Measurements from ENCODE around the gene SCNN1A. TPM values are rescaled to one million over a fixed set of nuclear protein-coding genes. Genes with fewer than 3 reads are reported as not detected.

The SCNN1A gene
- total and polyA plus RNA-seq, 2 donors = 0.61 to 28.9 TPM

- 60% methylated on average over 16 of the region's 16 CpGs for WGBS
- Histone ChIP-seq H3K9me3 (ENCODE audit: control insufficient read depth in 2 of 2, insufficient read depth in 1 of 2, low read length in 1 of 2) (no peaks in the 10 kb centered on the region), H3K27ac (ENCODE audit: low read depth in 1 of 2, low read length in 1 of 2) (no peak overlapping the region), H3K27me3 (ENCODE audit: control insufficient read depth in 2 of 2, insufficient read depth in 1 of 2, low read length in 1 of 2) (peaks cover 0 to 2% of the 10 kb centered on the region in 2 donors), H3K4me3 (ENCODE audit: low read length in 2 of 2) (no peak overlapping the region), H3K36me3 (ENCODE audit: control insufficient read depth in 2 of 2, insufficient read depth in 2 of 2, low read length in 1 of 2) (no peaks in the 10 kb centered on the region), H3K4me1 (ENCODE audit: control insufficient read depth in 2 of 2, insufficient read depth in 2 of 2, low read length in 2 of 2) (peaks cover 6 to 18% of the 10 kb centered on the region in 2 donors)
- DNase-seq (ENCODE audit: low read depth in 6 of 9, low spot score in 9 of 9) = no peak
These were observed 56.9 kb downstream of the SCNN1A start for GRCh38 chr12:6318440-6318879.

- Histone ChIP-seq H3K4me1 (ENCODE audit: control insufficient read depth in 2 of 2, insufficient read depth in 2 of 2, low read length in 2 of 2) (peaks cover 1 to 12% of the 10 kb centered on the region in 2 donors), H3K27ac (ENCODE audit: low read depth in 1 of 2, low read length in 1 of 2) (no peak overlapping the region), H3K9me3 (ENCODE audit: control insufficient read depth in 2 of 2, insufficient read depth in 1 of 2, low read length in 1 of 2) (no peaks in the 10 kb centered on the region), H3K36me3 (ENCODE audit: control insufficient read depth in 2 of 2, insufficient read depth in 2 of 2, low read length in 1 of 2) (no peaks in the 10 kb centered on the region), H3K27me3 (ENCODE audit: control insufficient read depth in 2 of 2, insufficient read depth in 1 of 2, low read length in 1 of 2) (peaks cover 0 to 2% of the 10 kb centered on the region in 2 donors), H3K4me3 (ENCODE audit: low read length in 2 of 2) (no peak overlapping the region)
- 74% methylated on average over 21 of the region's 21 CpGs for WGBS
- no peak for DNase-seq (ENCODE audit: low read depth in 6 of 9, low spot score in 9 of 9)
These were observed 57.5 kb downstream of the SCNN1A start for GRCh38 chr12:6317693-6318439.

GRCh38 chr12:6316921-6317692, 58.3 kb downstream of the SCNN1A start:
- WGBS = 95% methylated on average over 21 of the region's 21 CpGs
- Histone ChIP-seq H3K27me3 (ENCODE audit: control insufficient read depth in 2 of 2, insufficient read depth in 1 of 2, low read length in 1 of 2) (peaks cover 0 to 9% of the 10 kb centered on the region in 2 donors), H3K36me3 (ENCODE audit: control insufficient read depth in 2 of 2, insufficient read depth in 2 of 2, low read length in 1 of 2) (no peaks in the 10 kb centered on the region), H3K9me3 (ENCODE audit: control insufficient read depth in 2 of 2, insufficient read depth in 1 of 2, low read length in 1 of 2) (no peaks in the 10 kb centered on the region), H3K4me3 (ENCODE audit: low read length in 2 of 2) (no peak overlapping the region), H3K4me1 (ENCODE audit: control insufficient read depth in 2 of 2, insufficient read depth in 2 of 2, low read length in 2 of 2) (peaks cover 0 to 8% of the 10 kb centered on the region in 2 donors), H3K27ac (ENCODE audit: low read depth in 1 of 2, low read length in 1 of 2) (no peak overlapping the region)
- DNase-seq (ENCODE audit: low read depth in 6 of 9, low spot score in 9 of 9) = no peak

GRCh38 chr12:6315704-6316597, 59.4 kb downstream of the SCNN1A start:
- 96% methylated on average over 17 of the region's 17 CpGs for WGBS
- H3K27ac ChIP-seq (ENCODE audit: low read depth in 1 of 2, low read length in 1 of 2) = no peak overlapping the region
- H3K36me3 ChIP-seq (ENCODE audit: control insufficient read depth in 2 of 2, insufficient read depth in 2 of 2, low read length in 1 of 2) = no peaks in the 10 kb centered on the region

GRCh38 chr12:6315184-6315583, 60.2 kb downstream of the SCNN1A start:
- Histone ChIP-seq H3K9me3 (ENCODE audit: control insufficient read depth in 2 of 2, insufficient read depth in 1 of 2, low read length in 1 of 2) (no peaks in the 10 kb centered on the region), H3K36me3 (ENCODE audit: control insufficient read depth in 2 of 2, insufficient read depth in 2 of 2, low read length in 1 of 2) (no peaks in the 10 kb centered on the region), H3K27ac (ENCODE audit: low read depth in 1 of 2, low read length in 1 of 2) (no peak overlapping the region), H3K4me3 (ENCODE audit: low read length in 2 of 2) (no peak overlapping the region), H3K27me3 (ENCODE audit: control insufficient read depth in 2 of 2, insufficient read depth in 1 of 2, low read length in 1 of 2) (peaks cover 9 to 27% of the 10 kb centered on the region in 2 donors), H3K4me1 (ENCODE audit: control insufficient read depth in 2 of 2, insufficient read depth in 2 of 2, low read length in 2 of 2) (peaks cover 5 to 14% of the 10 kb centered on the region in 2 donors)
- WGBS = 98% methylated on average over 6 of the region's 6 CpGs
- DNase-seq (ENCODE audit: low read depth in 6 of 9, low spot score in 9 of 9) = no peak

More at GRCh38 chr12:6315704-6316597, 59.4 kb downstream of the SCNN1A start:
- Histone ChIP-seq H3K4me1 (ENCODE audit: control insufficient read depth in 2 of 2, insufficient read depth in 2 of 2, low read length in 2 of 2) (peaks cover 0 to 12% of the 10 kb centered on the region in 2 donors), H3K9me3 (ENCODE audit: control insufficient read depth in 2 of 2, insufficient read depth in 1 of 2, low read length in 1 of 2) (no peaks in the 10 kb centered on the region), H3K4me3 (ENCODE audit: low read length in 2 of 2) (no peak overlapping the region), H3K27me3 (ENCODE audit: control insufficient read depth in 2 of 2, insufficient read depth in 1 of 2, low read length in 1 of 2) (peaks cover 5 to 20% of the 10 kb centered on the region in 2 donors)
- no peak for DNase-seq (ENCODE audit: low read depth in 6 of 9, low spot score in 9 of 9)

GRCh38 chr12:6314776-6315175, 60.6 kb downstream of the SCNN1A start:
- no peaks in the 10 kb centered on the region for H3K9me3 ChIP-seq (ENCODE audit: control insufficient read depth in 2 of 2, insufficient read depth in 1 of 2, low read length in 1 of 2)
- H3K4me3 ChIP-seq (ENCODE audit: low read length in 2 of 2) = no peak overlapping the region
- H3K4me1 ChIP-seq (ENCODE audit: control insufficient read depth in 2 of 2, insufficient read depth in 2 of 2, low read length in 2 of 2) = peaks cover 5 to 14% of the 10 kb centered on the region in 2 donors
- WGBS = 96% methylated on average over 9 of the region's 9 CpGs
- H3K27ac ChIP-seq (ENCODE audit: low read depth in 1 of 2, low read length in 1 of 2) = no peak overlapping the region
- DNase-seq (ENCODE audit: low read depth in 6 of 9, low spot score in 9 of 9) = no peak
- peaks cover 9 to 31% of the 10 kb centered on the region in 2 donors for H3K27me3 ChIP-seq (ENCODE audit: control insufficient read depth in 2 of 2, insufficient read depth in 1 of 2, low read length in 1 of 2)
- no peaks in the 10 kb centered on the region for H3K36me3 ChIP-seq (ENCODE audit: control insufficient read depth in 2 of 2, insufficient read depth in 2 of 2, low read length in 1 of 2)

DNA sequence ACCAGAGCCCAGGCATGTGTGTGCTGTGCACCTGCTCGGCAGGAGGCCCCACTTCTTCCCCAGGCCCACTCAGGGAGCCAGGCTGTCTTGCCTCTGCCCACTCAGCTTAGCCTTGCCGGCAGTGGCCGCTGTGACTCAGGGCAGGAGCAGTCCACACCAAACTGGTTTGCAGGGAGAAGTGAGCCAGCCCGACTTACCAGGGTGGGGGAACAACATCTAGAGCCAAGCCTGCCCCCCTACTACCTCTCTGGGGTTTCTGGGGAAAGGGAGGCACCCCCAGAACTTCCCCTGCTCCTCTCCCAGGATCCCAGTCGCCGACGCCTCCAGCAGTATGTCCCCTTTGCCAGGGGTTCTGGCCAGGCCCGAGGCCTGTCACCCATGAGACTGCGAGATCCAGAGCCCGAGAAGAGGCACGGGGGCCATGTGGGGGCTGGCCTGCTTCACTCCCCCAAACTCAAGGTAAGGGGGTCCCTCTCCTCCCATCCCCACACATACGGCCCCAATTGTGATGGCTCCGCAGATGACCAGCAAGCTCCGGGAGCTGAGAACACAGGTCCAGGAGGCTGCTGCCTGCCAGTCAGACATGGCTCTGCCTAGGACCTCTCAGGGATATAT, 61.9 kb downstream of the SCNN1A start:
- Histone ChIP-seq H3K27me3 (ENCODE audit: control insufficient read depth in 2 of 2, insufficient read depth in 1 of 2, low read length in 1 of 2) (peaks cover 9 to 37% of the 10 kb centered on the region in 2 donors), H3K36me3 (ENCODE audit: control insufficient read depth in 2 of 2, insufficient read depth in 2 of 2, low read length in 1 of 2) (no peaks in the 10 kb centered on the region), H3K4me1 (ENCODE audit: control insufficient read depth in 2 of 2, insufficient read depth in 2 of 2, low read length in 2 of 2) (peaks cover 5 to 9% of the 10 kb centered on the region in 2 donors), H3K9me3 (ENCODE audit: control insufficient read depth in 2 of 2, insufficient read depth in 1 of 2, low read length in 1 of 2) (no peaks in the 10 kb centered on the region), H3K4me3 (ENCODE audit: low read length in 2 of 2) (no peak overlapping the region), H3K27ac (ENCODE audit: low read depth in 1 of 2, low read length in 1 of 2) (no peak overlapping the region)
- 96% methylated on average over 14 of the region's 14 CpGs for WGBS
- no peak for DNase-seq (ENCODE audit: low read depth in 6 of 9, low spot score in 9 of 9)

DNA sequence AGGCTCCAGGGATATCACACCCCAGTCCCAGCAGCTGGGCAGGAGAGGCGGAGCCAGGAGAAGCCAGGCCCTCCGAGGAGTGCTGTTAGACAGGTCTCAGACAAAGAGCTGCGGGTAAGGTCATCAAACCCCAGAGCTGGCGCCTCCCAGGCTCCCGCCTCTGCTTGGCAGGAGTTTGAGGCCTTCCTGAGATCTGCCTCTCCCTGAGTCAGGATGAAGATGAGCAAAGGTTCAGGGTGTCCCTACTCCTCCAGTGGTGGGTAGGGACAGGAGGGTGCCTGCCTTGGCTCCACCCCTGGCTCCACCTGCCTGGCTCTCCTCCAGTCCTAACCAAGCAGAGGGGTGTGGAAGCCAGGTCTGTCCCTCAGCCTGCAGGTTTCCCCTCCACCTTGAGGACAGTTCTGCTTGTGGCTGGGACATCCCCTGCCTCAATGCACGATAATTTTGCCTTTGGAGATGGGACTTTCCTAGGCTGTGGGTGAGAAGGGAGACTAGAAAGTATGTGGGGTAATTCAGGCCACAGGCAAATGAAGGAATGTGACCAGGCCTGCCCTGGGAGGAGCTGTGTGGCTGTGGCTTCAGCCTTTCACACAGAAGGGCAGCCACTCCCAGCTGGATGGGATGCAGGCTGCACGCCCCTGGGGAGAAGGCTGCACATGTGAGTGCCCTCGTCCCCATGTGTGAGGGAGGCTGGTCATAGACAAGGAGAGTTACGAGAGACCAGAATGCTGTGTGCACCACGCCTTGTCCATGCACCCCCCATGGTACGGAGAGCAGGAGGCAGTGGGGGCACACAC, 62.6 kb downstream of the SCNN1A start:
- Histone ChIP-seq H3K4me1 (ENCODE audit: control insufficient read depth in 2 of 2, insufficient read depth in 2 of 2, low read length in 2 of 2) (peaks cover 5 to 6% of the 10 kb centered on the region in 2 donors), H3K9me3 (ENCODE audit: control insufficient read depth in 2 of 2, insufficient read depth in 1 of 2, low read length in 1 of 2) (no peaks in the 10 kb centered on the region), H3K27me3 (ENCODE audit: control insufficient read depth in 2 of 2, insufficient read depth in 1 of 2, low read length in 1 of 2) (peaks cover 9 to 44% of the 10 kb centered on the region in 2 donors), H3K27ac (ENCODE audit: low read depth in 1 of 2, low read length in 1 of 2) (peak overlapping the region; percentile 11 to 50), H3K4me3 (ENCODE audit: low read length in 2 of 2) (no peak overlapping the region), H3K36me3 (ENCODE audit: control insufficient read depth in 2 of 2, insufficient read depth in 2 of 2, low read length in 1 of 2) (no peaks in the 10 kb centered on the region)
- peak in 1 of 9 donors; percentile 33 for DNase-seq (ENCODE audit: low read depth in 6 of 9, low spot score in 9 of 9)
- WGBS = 92% methylated on average over 11 of the region's 11 CpGs
